ENCODE data around the gene PYGB.

Gene PYGB

GRCh38 chr20:25247956-25248785, at the start of gene PYGB:
TSS of gene PYGB (plus strand) at chr20:25248085. CDS start at chr20:25248179, 94 bp downstream.
- DNase-seq: peak; percentile 66 to 88

- no peak for DNase-seq
These were observed 49.1 kb upstream of the PYGB start for GRCh38 chr20:25198663-25199383.

- peak in 1 of 2 experiments; percentile 23 for DNase-seq
These were observed 48.2 kb upstream of the PYGB start for GRCh38 chr20:25199473-25200260.

- DNase-seq: no peak
These were observed 44.8 kb upstream of the PYGB start for GRCh38 chr20:25203089-25203488.

DNA sequence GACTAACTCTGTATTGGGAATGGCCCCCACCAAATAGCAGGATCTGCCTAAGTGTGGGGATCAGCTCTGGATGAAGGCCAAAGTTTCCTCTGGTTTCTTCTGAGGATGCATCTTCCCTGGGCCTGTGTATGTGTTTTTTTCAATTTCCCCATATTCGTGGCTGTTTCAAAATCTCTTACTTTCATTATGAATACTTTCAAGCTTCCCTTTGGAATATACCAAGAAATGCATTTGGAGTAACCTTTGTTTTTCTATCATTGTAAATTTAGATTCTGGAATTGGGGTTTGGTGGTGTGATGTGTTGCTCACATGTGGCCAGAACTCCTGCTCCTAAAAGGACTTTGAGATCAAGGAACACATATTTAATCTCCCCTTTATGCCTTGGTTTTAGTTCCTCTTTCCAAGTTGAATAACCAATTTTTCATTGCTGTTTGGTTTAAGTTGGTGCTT, 44.0 kb upstream of the PYGB start:
- DNase-seq: no peak

DNA sequence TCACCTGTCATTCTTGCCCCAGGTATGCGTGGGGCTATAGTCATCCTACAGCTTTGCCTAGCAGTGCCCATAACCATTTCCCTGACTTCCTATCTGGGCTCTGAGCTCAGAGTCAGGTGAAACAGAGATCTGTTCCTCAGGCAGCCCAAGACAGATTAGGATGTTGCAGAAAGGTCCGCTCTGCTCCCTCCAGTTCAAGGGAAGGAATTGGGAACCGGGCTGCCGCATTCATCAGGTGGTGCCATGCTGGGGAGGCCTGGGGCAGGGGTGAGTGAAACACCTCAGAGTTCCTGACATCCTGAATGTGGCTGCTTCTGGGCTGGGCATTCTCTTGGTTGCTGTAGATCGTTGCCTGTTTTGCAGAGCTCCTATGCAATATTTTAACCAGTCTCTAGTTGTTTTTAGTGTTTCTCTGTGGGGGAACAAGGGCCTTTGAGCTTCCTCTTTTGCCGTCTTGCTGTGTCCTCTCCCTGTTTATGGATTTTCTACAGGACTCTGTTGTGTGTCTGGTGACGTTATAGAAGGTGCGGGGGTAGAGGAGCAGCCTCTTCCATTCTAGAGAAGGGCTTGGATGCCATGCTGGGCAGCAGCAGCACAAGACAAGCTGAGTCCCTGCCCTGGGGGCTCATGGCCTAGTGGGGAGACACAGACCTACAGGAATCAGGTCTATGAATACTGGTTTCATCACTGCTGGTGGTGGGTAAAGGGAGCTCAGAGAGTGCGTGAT, 43.2 kb upstream of the PYGB start:
- no peak for DNase-seq

- no peak for DNase-seq
These were observed 42.4 kb upstream of the PYGB start for GRCh38 chr20:25205277-25206062.

DNA sequence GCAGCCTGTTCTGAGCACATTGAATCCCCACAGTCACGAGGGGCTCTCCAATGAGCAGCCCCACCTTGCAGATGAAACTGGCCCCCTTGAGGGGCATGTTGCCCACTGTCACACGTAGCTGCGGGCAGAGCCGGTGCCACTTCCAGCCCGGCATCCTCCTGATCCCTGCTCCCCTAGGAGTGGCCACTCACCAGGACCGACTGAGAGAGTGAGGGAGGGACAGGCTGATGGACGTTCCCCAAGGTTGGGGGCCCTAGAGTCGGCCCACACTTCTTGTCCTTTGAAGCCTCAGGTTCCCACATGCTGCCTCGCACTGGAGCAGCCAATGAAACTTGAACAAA, 41.9 kb upstream of the PYGB start:
- no peak for DNase-seq

- DNase-seq: no peak
These were observed 41.3 kb upstream of the PYGB start for GRCh38 chr20:25206548-25206947.

DNA sequence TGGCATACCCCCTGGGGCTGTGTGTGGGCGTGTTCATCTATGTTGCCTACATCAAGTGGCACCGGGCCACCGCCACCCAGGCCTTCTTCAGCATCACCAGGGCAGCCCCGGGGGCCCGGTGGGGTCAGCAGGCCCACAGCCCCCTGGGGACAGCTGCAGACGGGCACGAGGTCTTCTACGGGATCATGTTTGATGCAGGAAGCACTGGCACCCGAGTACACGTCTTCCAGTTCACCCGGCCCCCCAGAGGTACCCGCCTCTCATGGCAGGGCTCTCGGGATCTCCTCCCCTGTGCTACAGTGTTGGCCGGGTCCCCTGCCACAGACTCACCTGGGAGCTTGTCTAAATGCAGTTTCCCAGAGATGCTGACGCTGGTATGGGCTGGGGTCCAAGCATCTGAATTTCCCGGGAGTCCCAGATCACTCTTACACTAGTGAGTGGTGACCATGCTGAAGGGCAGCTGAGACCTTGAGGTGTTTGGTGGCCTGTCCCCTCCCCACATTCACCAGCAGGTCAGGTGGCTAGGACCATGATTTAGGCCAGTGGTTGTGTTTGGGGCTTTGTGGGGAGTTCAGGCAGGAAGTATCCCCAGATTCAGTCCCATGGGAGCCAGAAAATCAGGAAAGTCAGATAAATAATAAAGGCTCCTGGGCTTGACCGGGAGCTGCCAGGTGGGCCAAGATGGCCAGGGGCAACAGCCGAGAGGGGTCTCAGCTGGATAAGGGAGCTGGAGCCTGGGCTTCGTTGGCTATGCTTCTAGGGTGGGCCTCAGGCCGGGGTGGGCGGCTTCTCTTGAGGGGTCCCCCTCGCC, 40.5 kb upstream of the PYGB start:
- no peak for DNase-seq

GRCh38 chr20:25207960-25208534, 39.8 kb upstream of the PYGB start:
- DNase-seq: no peak

DNA sequence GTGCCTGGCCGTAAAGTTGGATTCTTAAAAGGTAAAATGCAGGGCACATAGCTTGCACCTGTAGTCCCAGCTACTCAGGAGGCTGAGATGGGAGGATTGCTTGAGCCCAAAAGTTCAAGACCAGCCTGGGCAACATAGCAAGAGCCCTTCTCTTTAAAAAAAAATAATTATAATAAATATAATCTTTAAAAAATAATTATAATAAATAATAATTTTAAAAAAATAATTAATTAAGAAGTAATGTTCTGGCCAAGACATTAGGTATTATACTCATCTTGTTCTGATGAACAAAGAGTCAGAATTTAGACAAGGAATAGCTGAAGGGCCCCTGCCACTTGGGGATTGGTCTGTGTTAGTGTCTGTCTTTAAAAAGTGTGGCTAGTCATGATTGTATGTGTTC, 38.5 kb upstream of the PYGB start:
- no peak for DNase-seq

DNA sequence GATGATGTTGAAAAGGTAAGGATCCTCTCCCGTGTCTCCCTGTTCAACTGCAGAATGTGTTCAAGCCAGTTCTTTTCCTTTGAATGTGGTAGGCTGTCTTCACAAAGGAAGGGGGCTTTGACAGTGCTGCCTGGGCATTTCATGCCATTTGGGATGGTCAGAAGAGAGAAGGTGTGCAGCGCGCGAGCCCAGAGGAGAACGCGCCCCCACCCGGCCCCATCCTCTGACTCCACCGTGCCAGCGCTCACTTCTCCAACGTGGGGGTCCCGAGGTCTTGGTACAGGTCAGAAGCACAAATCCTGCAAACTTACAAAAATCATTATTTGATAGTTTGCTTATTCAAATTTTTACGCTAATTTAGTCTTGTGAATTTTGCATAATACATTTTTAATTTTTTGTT, 38.0 kb upstream of the PYGB start:
- DNase-seq: no peak

DNA sequence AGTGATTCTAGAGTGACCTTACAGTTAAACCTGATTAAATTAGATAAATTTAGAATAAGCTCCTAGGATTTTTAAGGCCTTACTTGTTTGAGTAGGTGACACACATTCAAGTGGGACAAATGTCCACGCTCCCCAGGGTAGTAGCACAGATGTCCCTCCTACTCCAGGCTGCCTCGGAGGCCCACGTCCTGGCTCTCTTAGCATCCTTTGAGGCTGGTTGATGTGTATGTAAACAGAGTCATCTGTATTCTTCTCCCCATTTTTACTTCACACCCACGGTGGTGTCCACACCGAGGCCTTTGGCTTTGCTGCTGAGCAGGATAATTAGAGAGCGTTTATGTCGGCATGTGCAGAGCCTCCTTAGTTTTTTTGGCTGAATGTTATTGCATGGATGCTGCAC, 36.6 kb upstream of the PYGB start:
- no peak for DNase-seq

GRCh38 chr20:25212242-25212641, 35.6 kb upstream of the PYGB start:
- no peak for DNase-seq

DNA sequence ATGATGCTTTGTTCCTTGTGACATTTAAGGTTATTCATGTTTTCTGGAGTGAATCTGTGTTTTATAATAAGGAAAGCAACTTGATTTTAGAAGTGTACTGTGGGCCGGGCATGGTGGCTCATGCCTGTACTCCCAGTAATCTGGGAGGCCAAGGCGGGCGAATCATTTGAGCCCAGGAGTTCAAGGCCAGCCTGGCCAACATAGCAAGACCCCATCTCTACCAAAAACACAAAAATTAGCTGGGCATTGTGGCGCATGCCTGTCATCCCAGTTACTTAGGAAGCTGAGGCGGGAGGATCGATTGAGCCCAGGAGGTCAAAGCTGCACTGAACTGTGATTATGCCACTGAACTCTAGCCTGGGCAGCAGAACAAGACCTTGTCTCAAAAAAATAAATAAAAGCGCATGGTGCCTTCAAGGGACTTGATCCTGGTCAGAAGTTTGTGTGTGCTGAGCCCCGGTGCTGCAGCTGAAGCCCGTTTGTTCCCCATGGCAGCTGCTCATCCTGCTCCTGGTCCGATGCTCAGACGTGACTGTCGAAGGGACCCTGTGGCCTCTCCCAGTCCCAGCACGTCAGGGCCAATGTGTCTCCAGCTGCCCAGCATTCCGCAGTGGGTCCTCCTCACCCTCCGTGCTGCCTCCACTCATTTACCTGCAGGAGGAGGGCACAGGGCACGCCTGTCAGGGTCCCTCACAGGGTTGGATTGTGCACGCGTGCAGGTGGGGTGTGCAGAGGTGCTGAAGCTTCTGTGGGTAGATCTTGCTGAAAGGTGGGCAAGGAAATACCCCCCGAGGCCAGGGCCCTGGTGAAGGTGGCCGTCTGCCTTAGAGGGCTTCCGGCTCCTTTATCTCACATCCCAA, 34.1 kb upstream of the PYGB start:
- no peak for DNase-seq

- no peak for DNase-seq
These were observed 33.5 kb upstream of the PYGB start for GRCh38 chr20:25214426-25214790.

DNA sequence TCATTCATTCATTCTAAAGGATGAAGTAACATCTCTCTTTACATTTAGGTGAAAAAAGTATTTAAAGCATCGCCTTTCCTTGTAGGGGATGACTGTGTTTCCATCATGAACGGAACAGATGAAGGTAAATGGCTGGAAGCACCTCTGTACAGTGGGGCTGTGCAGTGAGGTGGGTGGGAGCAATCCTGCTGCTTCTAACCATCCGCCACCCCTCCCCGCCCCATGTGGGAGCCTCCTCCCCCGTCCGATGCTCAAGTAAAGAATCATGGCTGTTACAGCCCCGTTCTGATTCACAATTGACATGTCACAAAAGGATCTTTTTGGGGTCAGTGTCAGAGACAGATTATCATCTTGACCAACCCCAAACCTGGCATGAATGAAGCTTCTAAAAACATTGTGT, 33.1 kb upstream of the PYGB start:
- DNase-seq: no peak

GRCh38 chr20:25215521-25215920, 32.4 kb upstream of the PYGB start:
- no peak for DNase-seq

Measured in NCI-H446 (cell line).